IMR-90 (cell line): ENCODE results near the gene LRRC9. TPM values are rescaled to one million over a fixed set of nuclear protein-coding genes. Genes with fewer than 3 reads are reported as not detected.

Experiments used
- ATAC-seq: fragments of 200-7000 bp; cut with Tn5 transposase; 2 replicates; pipeline ENCODE4 v1.9.1; 2020; ENCODE audit warnings: low read depth, mild to moderate bottlenecking, moderate library complexity
- BruUV-seq: library from RNA; stranded (reverse); fragments of 400-500 nt; replicated peaks from 2 replicates; lab custom pipeline; 2021; lab: Mats Ljungman, UMichigan
- CTCF ChIA-PET: fragments of 300-600 bp; formaldehyde crosslinking; extraction: SDS; loops from one replicate; lab custom pipeline; 2021; ENCODE audit warnings: antibody characterized with exemption; lab: Yijun Ruan, JAX
- POLR2A ChIA-PET: fragments of 300-600 bp; sonication (Branson Sonifier 250); formaldehyde crosslinking; loops from one replicate; lab custom pipeline; 2022; ENCODE audit warnings: antibody characterized with exemption; ENCODE audit not compliant: unreplicated experiment; lab: Charles Lee
- DNase-seq: peaks from one replicate; pipeline ENCODE4 v3.0.0; 2013
- H2AFZ ChIP-seq: replicated peaks from 2 replicates; pipeline ENCODE3; 2013; ENCODE audit warnings: low read length, mild to moderate bottlenecking; ENCODE audit not compliant: poor library complexity
- H2AK5ac ChIP-seq: 2 replicates; pipeline ENCODE4 v1.6.1; 2013; ENCODE audit warnings: low read depth, low read length, inconsistent platforms
- H2AK9ac ChIP-seq: replicated peaks from 2 replicates; pipeline ENCODE3; 2013; ENCODE audit warnings: mild to moderate bottlenecking, low read depth, low read length, moderate library complexity; ENCODE audit not compliant: poor library complexity
- H2BK120ac ChIP-seq: 2 replicates; pipeline ENCODE4 v1.6.1; 2013; ENCODE audit warnings: low read depth, low read length, inconsistent platforms
- H2BK15ac ChIP-seq: 3 replicates; pipeline ENCODE4 v1.6.1; 2013; ENCODE audit warnings: low read depth, low read length, inconsistent platforms
- H2BK20ac ChIP-seq: 2 replicates; pipeline ENCODE4 v1.6.1; 2013; ENCODE audit warnings: low read depth, mild to moderate bottlenecking, inconsistent platforms, low read length, moderate library complexity
- H2BK5ac ChIP-seq: 2 replicates; pipeline ENCODE4 v1.6.1; 2013; ENCODE audit warnings: mild to moderate bottlenecking, low read depth, low read length, inconsistent platforms; ENCODE audit not compliant: poor library complexity, severe bottlenecking
- H3K14ac ChIP-seq: replicated peaks from 2 replicates; pipeline ENCODE4 v1.6.1; 2013; ENCODE audit warnings: low read depth, low read length, inconsistent platforms
- H3K18ac ChIP-seq: 2 replicates; pipeline ENCODE4 v1.6.1; 2013; ENCODE audit warnings: low read depth, low read length, control low read depth
- H3K23ac ChIP-seq: 2 replicates; pipeline ENCODE4 v1.6.1; 2013; ENCODE audit warnings: low read depth, low read length, inconsistent platforms
- H3K27ac ChIP-seq: 2 replicates; pipeline ENCODE4 v1.5.1; 2013; ENCODE audit warnings: mild to moderate bottlenecking, control low read depth, low read length; ENCODE audit not compliant: insufficient read depth
- H3K27me3 ChIP-seq: 2 replicates; pipeline ENCODE4 v1.6.1; 2013; ENCODE audit warnings: low read length; ENCODE audit not compliant: control insufficient read depth, insufficient read depth
- H3K36me3 ChIP-seq: 2 replicates; pipeline ENCODE4 v1.6.1; 2013; ENCODE audit warnings: low read length, mixed read lengths; ENCODE audit not compliant: control insufficient read depth, insufficient read depth
- H3K4ac ChIP-seq: 2 replicates; pipeline ENCODE4 v1.6.1; 2013; ENCODE audit warnings: low read depth, low read length, inconsistent platforms
- H3K4me1 ChIP-seq: 2 replicates; pipeline ENCODE4 v1.6.1; 2013; ENCODE audit warnings: low read length, mixed read lengths; ENCODE audit not compliant: control insufficient read depth, insufficient read depth
- H3K4me2 ChIP-seq: 2 replicates; pipeline ENCODE4 v1.6.1; 2013; ENCODE audit warnings: low read depth, mild to moderate bottlenecking, control low read depth, low read length, moderate library complexity
- H3K4me3 ChIP-seq: 2 replicates; pipeline ENCODE4 v1.5.1; 2013; ENCODE audit warnings: low read depth, mild to moderate bottlenecking, control low read depth, low read length, moderate library complexity; ENCODE audit not compliant: insufficient read depth
- H3K56ac ChIP-seq: 2 replicates; pipeline ENCODE4 v1.6.1; 2013; ENCODE audit warnings: low read length, inconsistent platforms; ENCODE audit not compliant: insufficient read depth; ENCODE audit errors: extremely low read depth
- H3K79me1 ChIP-seq, 2 experiments: 2 replicates each; pipeline ENCODE4 v1.6.1; 2013; ENCODE audit warnings: low read length in 2 of 2, inconsistent platforms in 1 of 2, low read depth in 1 of 2
- H3K9ac ChIP-seq: 2 replicates; pipeline ENCODE4 v1.6.1; 2013; ENCODE audit warnings: low read depth, low read length, control low read depth
- H3K9me1 ChIP-seq: 2 replicates; pipeline ENCODE4 v1.6.1; 2013; ENCODE audit warnings: low read length, inconsistent platforms; ENCODE audit not compliant: insufficient read depth
- H3K9me3 ChIP-seq: 2 replicates; pipeline ENCODE4 v1.6.1; 2013; ENCODE audit warnings: low read length; ENCODE audit not compliant: control insufficient read depth, insufficient read depth
- H4K20me1 ChIP-seq: 2 replicates; pipeline ENCODE4 v1.6.1; 2013; ENCODE audit warnings: low read length, inconsistent platforms; ENCODE audit not compliant: insufficient read depth
- H4K5ac ChIP-seq: 2 replicates; pipeline ENCODE4 v1.6.1; 2013; ENCODE audit warnings: mild to moderate bottlenecking, low read depth, low read length, control low read depth
- H4K8ac ChIP-seq, 2 experiments: 2 replicates each; pipeline ENCODE4 v1.6.1; 2013; ENCODE audit warnings: low read depth in 2 of 2, low read length in 2 of 2, control low read depth in 1 of 2, inconsistent platforms in 1 of 2
- H4K91ac ChIP-seq: 2 replicates; pipeline ENCODE4 v1.6.1; 2013; ENCODE audit warnings: low read depth, low read length, inconsistent platforms; ENCODE audit not compliant: insufficient read depth
- MAFK ChIP-seq: IDR thresholded peaks from 2 replicates; pipeline ENCODE4 v1.6.1; 2012; ENCODE audit warnings: low read depth, low read length, improper control_type of control experiment
- SMC3 ChIP-seq: fragments of 150-350 bp; IDR thresholded peaks from 2 replicates; pipeline ENCODE4 v1.6.1; 2016; ENCODE audit warnings: low read depth, mild to moderate bottlenecking, antibody characterized with exemption, low read length, moderate library complexity
- WGBS, 2 experiments: methylation state at CpG; one replicate each; pipeline versions ENCODE4 v1.1.5 to v1.1.7; 2013; ENCODE audit warnings: missing lambda C conversion rate in 2 of 2; ENCODE audit not compliant: insufficient read length in 1 of 2; ENCODE audit errors: extremely low coverage in 2 of 2; 5-methylcytosine and 5-hydroxymethylcytosine counted together
- dilution Hi-C: fragments of 300-500 bp; cut with HindIII; formaldehyde crosslinking; loops from one replicate; pipeline ENCODE4 v1.14.3; 2018; ENCODE audit warnings: low sequenced_read_pairs; ENCODE audit not compliant: unreplicated experiment
- in situ Hi-C: fragments of 300-500 bp; cut with MboI; formaldehyde crosslinking; loops from 3 replicates; pipeline ENCODE4 v1.14.3; 2019; ENCODE audit warnings: low sequenced_read_pairs, inconsistent platforms, mixed read lengths
- intact Hi-C: fragments of 100-400 bp; cut with micrococcal nuclease; formaldehyde crosslinking; loops from 2 replicates; pipeline ENCODE4 v1.10.0; 2022
- polyA plus RNA-seq, 3 experiments: library from polyadenylated mRNA; depleted of rRNA; stranded (reverse); fragments of >200 nt; gene quantifications; 2 replicates each; pipeline ENCODE4 v1.2.3, GENCODE V29; 2012; ENCODE audit warnings: low replicate concordance in 1 of 3
- total RNA-seq: library from RNA; depleted of rRNA; stranded (reverse); fragments of >200 nt; gene quantifications from 2 replicates; pipeline ENCODE4 v1.2.3, GENCODE V29; 2012
- TF ChIP-seq, protein P1 (sequence below): fragments of 150-350 bp; IDR thresholded peaks from 2 replicates; pipeline ENCODE4 v1.6.1; 2016; ENCODE audit warnings: low read depth, mild to moderate bottlenecking, low read length, moderate library complexity, borderline replicate concordance

The LRRC9 gene
- total and polyA plus RNA-seq, 2 of the 4 experiments (the other 2 are of a cell fraction) = not detected

- WGBS, 2 experiments = no CpG with 5 or more reads among the region's 16 CpGs
- peak; percentile 64 for DNase-seq
- dilution Hi-C loops = no loop called here
Measured at GRCh38 chr14:60090864-60091519, 171.0 kb downstream of the LRRC9 start.

More at GRCh38 chr14:60090864-60091519, 171.0 kb downstream of the LRRC9 start:
- peak overlapping the region; percentile 98 for H4K91ac ChIP-seq
- peak overlapping the region; percentile 94 for H3K4ac ChIP-seq
- H3K56ac ChIP-seq = peak overlapping the region; percentile 98
- H3K27ac ChIP-seq = peak overlapping the region; percentile 96
- peak overlapping the region; percentile 68 for H3K4me3 ChIP-seq
- peak overlapping the region; percentile 79 for H2BK120ac ChIP-seq
- H4K20me1 ChIP-seq = peaks cover 4% of the 10 kb centered on the region; the same call in 1 of the 2 replicates
- peak overlapping the region; percentile 89 for H3K4me2 ChIP-seq
- ChIA-PET POLR2A (no interaction called here), CTCF (interaction anchor here (0.7 to 0.9 kb wide), 2 partner anchors 57 to 75 kb away, joined by 3 read pairs; no protein-coding TSS in a partner anchor)
- peak overlapping the region; percentile 88; the same call in 1 of the 2 replicates for H2AK5ac ChIP-seq
- H3K4me1 ChIP-seq = peaks cover 5% of the 10 kb centered on the region; the same call in 1 of the 2 replicates
- no TSS peak for BruUV-seq
- H3K27me3 ChIP-seq = no peaks in the 10 kb centered on the region
- peak overlapping the region; percentile 94 for H3K9ac ChIP-seq
- H3K79me1 ChIP-seq = peaks cover 0 to 7% of the 10 kb centered on the region in 2 experiments; a peak in 3 of 4 replicates
- H3K9me1 ChIP-seq = 0 out of 2 replicates have a peak, but pooled peaks cover 3% of the 10 kb centered on the region
- H3K18ac ChIP-seq = peak overlapping the region; percentile 94
- in situ Hi-C loops (loop anchor here (5.0 to 25.0 kb wide), 2 partner anchors 71 to 604 kb away; partner anchors contain the start of genes JKAMP and L3HYPDH), intact Hi-C loops (loop anchor here (1.0 to 10.0 kb wide), 4 partner anchors 61 to 156 kb away; partner anchors contain the start of genes DHRS7 and PPM1A)
- H2AK9ac ChIP-seq = peak overlapping the region; percentile 70
- TF ChIP-seq SMC3 = no peak
- TF ChIP-seq, protein P1, sequence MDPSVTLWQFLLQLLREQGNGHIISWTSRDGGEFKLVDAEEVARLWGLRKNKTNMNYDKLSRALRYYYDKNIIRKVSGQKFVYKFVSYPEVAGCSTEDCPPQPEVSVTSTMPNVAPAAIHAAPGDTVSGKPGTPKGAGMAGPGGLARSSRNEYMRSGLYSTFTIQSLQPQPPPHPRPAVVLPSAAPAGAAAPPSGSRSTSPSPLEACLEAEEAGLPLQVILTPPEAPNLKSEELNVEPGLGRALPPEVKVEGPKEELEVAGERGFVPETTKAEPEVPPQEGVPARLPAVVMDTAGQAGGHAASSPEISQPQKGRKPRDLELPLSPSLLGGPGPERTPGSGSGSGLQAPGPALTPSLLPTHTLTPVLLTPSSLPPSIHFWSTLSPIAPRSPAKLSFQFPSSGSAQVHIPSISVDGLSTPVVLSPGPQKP = no peak
- peak; percentile 65 for TF ChIP-seq MAFK
- H3K23ac ChIP-seq = peak overlapping the region; percentile 97
- peak overlapping the region; percentile 97 for H4K8ac ChIP-seq
- H2BK20ac ChIP-seq = no peak overlapping the region
- H4K5ac ChIP-seq = peak overlapping the region; percentile 94
- H2AFZ ChIP-seq = peak overlapping the region; percentile 84
- H3K36me3 ChIP-seq = no peaks in the 10 kb centered on the region
- no peaks in the 10 kb centered on the region for H3K9me3 ChIP-seq
- peak overlapping the region; percentile 86 for H3K14ac ChIP-seq
- peak; percentile 12 for ATAC-seq
- peak overlapping the region; percentile 99; the same call in 2 of the 3 replicates for H2BK15ac ChIP-seq
- peak overlapping the region; percentile 96 for H2BK5ac ChIP-seq
